RPMI8226 (cell line): ENCODE measurements around the gene MPP4.

Source experiments
- DNase-seq: peaks from one replicate; pipeline ENCODE4 v3.0.0-alpha.2; 2015

Gene MPP4, protein sequence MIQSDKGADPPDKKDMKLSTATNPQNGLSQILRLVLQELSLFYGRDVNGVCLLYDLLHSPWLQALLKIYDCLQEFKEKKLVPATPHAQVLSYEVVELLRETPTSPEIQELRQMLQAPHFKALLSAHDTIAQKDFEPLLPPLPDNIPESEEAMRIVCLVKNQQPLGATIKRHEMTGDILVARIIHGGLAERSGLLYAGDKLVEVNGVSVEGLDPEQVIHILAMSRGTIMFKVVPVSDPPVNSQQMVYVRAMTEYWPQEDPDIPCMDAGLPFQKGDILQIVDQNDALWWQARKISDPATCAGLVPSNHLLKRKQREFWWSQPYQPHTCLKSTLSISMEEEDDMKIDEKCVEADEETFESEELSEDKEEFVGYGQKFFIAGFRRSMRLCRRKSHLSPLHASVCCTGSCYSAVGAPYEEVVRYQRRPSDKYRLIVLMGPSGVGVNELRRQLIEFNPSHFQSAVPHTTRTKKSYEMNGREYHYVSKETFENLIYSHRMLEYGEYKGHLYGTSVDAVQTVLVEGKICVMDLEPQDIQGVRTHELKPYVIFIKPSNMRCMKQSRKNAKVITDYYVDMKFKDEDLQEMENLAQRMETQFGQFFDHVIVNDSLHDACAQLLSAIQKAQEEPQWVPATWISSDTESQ

DNA sequence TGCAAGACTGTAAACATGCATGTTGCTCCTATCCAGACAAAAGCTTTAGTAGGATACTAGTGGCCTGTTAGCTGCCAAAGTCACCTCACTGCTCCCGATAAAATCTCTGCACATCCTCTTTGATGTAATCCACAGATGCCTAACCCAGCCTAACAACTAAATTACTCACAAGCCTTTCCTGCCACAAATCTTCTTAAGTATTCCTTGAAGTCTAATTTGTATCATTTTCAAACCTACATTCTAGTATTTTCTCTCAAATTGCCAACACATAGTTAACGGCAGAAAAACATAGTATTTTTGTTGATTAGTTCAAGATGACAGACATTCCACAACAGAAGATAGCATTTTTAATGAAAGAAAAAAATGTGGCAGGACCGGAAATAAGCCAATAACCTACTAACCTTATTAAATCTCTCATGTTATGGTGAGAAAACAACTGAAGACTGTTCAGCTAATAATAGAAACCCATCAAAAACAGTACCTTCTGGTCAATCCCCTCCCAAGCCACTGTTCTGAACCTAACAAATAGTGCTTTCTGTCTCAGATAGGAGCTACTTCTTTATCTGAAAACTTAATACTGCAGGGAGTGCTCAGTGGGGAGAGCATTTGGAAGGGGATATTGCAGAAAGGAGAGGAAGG lies at the start of gene MPP4:
TSS of gene MPP4 (minus strand) at position 57 of the 639 bp plus-strand sequence. CDS start 4,690 bp downstream, outside the sequence.
- DNase-seq = no peak

DNA sequence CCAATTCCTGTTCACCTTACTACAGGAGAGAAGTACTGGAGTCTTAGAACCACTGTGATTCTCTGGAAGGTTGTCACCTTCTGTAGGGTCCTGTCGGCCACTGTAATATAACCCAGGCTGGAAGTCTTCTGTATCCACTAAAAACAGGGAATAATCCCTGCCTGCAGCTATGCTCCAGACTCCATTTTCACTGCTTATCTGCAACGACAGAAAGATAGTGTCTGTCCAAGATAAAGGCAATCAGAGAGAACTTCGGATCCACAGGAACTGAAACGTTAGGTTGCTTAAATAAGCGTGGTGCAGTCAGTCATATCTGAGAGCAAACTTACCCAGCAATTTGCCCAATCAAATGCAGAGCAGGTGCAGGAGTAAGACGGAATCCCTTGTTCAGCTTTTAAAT lies 48.1 kb upstream of the MPP4 start:
- no peak for DNase-seq

DNA sequence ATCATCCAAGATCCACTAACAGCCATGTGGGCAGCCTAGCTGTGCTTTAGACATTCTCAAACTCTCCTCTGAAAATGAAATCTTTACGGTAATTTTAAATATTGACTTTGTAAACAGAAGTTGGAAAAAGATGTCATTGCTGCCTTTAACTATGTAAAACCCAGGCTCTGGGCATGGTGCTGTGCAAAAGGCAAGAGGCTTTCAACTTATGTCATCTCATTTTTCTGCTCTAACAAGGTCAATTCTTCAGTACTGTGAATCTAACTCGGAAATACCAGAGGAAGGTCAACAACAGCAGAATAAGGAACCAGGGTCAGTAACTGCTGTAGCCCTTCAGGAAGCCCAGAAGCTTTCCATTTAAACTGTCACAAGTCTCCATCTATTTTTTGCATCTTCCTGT lies 37.0 kb upstream of the MPP4 start:
- DNase-seq = no peak

DNA sequence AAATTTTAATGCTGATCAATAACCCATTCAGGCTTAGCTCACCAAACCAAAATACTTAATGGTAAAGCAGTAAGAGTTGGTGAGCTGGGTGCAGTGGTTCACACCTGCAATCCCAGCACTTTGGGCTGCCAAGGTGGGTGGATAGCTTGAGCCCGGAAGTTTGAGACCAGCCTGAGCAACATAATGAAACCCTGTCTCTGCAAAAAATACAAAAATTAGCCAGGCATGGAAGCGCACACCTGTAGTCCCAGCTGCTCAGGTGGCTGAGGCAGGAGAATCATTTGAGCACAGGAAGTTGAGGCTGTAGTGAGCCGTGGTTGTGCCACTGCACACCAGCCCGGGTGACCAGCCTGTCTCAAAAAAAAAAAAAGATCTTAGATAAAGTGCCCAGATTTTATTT lies 35.7 kb upstream of the MPP4 start:
- peak; percentile 70 for DNase-seq

DNA sequence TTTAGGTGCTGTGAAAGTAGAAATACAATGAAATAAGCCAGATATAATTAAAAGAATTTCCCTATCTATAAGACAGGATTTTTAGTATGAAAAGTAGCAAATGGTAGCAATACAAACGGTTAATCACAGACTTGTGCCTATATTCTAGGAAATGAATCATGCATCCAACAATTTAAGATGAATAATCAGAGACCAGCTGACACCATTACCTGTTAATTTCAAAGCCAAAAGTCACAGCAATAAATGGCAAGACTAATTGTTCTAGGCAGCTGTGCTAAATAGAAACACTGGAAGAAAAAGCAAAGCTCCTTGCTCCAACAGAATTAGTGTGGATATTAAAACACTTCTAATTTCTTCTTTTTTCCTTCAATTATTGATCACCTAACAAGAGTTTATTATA lies 35.1 kb upstream of the MPP4 start:
- DNase-seq = no peak

DNA sequence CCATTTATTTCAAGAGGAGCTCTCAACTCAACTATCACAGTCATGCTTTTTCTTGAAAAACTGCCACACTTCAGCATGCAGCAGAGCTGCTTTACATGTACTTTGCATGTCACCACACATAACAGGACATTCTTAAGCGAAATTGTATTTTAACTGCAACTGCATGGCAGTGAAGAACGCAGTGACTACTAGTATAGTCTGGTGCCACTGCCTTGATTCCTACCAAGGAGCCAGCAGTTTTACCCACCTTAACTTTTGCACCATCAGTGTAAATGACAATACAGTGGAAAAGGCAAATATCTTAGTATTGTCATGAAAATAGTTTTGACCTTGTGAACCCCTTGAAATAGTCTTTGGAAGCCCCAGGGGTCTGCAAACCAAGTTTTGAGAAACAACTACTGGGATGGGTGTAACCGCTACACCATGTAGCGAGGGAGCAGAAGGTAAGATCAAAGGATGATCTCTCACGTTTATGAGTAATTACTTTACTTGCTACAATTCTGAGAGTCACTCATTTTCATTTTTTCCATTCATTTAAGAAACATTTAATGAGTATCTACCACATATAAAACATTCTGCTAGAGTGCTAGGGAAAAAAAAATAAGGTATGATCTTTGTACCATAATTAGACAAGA lies 32.3 kb upstream of the MPP4 start:
- DNase-seq = no peak

DNA sequence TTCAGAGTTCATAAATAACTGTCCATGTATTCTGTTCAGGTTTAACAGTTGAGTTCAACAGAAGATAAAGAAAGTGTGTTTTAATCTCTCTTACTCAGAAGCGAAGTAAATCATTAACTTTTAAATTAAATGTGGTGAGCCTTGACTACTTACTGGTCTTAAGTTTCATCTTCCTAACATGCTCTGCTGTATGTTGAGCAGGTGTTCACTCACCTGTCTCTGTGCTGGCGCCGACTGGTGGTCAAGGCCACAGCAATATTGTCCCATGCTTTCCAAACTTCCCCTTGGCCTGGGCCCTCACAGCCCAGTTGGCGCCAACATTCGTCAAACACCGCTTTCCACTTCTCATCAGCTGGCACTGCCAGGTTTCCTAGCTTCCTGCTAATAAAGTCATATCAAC lies 17.0 kb upstream of the MPP4 start:
- no peak for DNase-seq

DNA sequence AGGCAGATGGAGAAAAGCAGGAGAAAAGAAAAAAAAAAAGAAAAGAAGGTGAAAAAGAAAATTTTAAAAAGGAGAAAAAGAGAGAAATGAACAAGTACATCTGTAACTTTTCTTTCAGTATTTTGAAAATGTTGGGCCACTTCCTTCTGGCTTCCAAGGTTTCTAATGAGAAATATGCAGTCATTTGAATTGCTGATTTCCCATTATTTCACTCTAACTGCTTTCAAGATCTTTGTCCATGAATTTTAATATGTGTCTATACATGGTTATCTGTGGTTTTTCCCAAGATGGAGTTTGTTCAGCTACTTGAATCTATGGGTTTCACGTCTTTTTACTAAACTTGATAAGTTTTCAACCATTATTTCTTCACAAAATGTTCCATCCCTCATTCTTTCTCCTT lies 14.3 kb upstream of the MPP4 start:
- DNase-seq = no peak

DNA sequence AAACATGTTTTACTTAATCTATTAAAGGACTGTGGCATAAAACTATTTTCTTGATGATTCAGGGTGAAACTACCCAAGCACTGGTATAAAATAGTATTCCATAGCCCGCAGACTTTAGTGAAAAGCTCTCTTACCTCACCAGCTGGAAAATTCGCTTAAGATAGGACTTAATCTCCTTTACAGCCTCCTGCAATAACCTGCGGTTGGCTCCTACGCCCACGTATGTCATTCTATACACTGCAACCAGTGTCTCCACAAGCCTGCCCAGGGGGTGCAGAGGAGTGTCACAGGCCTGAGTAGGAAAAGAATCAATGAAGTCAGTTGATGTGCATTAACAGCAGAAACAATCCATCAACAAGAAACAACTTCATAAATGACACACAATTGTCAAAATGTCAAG lies 11.3 kb upstream of the MPP4 start:
- DNase-seq = no peak

DNA sequence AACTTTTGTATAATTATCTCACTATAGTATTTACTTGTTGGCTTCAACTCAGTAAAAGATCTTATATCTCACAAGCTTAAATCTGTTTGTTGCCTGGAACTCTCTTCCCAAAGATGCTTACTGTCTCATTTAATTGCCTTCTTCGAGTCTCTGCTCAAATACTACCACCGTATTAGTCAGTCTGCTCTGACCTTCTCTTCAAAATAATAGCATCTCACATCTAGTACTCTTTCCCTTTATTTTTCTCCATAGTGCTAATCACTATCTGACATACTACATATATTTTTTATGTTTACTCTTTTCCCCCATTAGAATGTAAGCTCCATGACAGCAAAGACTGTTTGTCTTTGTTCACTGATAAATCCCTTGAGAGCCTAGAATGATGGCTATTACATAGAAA lies 10.6 kb upstream of the MPP4 start:
- no peak for DNase-seq

DNA sequence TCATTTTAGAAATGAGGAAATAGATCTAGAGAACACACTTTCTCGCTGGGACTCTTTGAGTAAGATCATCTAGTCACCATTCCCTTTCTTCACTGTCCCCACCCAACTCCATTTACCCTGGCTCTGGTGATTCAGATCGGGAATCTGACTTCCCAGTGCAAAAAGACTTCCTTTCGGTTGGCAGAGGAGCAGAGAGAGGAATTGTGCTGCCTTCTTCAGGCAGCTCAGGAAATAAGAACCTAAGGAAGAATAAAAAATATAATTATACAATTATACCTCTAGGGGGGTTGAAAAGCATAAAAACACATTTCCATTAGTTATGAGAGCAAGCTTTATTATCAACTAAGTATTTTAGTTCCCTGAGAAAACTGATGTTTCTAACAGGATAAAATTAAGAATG lies 9.3 kb upstream of the MPP4 start:
- no peak for DNase-seq

DNA sequence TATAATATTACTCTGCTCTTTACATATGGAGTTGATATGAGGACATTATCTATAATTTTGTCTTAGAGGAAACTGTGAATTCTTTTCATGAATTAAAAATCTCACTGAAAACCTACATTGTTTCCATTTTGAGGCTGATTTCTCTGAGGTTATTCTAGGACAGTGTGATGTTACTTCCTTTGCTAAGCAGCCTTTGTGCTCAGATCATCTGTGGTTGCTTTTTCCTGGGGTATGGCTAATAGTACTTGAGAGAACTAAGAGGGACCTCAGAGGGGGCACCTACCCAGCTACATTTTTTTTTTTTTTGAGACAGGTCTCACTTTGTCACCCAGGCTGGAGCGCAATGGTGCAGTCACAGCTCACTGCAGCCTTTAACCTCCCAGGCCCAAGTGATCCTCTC lies 8.7 kb upstream of the MPP4 start:
- no peak for DNase-seq

DNA sequence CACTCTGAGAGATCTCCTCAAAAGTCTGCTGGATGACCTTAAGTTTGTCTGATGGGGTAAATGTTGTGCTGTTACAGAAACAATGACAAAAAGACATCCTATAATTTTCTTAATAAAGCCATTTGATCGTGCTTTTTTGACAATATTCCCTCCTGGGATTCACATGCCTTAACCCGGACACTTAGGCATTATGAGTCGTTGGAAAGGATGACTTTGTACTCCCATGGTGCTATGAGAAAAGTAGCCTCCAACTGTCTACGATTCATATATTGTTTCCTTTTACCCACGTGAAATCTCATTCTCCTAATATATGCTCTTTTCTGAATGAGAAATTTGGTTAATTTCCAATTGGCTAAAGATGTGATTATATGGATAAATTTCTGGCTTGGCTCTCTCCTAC lies 6.1 kb upstream of the MPP4 start:
- no peak for DNase-seq

DNA sequence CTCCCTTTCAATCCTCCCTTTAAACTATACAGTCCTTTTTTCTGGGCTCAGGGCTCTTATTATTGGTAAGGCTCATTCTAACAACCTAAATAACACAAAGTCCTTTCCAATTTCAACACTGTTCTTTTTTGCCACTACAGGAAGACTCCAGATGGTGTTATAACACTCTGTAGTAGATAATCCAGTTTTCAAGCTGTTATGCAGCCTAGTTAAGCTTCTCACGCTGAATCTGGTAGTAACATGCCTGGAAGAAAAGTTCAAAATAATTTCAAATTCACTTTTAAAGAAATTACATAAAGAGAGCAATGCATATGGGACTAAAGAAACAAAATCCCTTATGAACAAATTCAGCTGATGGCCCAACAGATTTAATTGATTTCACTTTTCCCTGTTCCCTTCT lies 3.2 kb upstream of the MPP4 start:
- no peak for DNase-seq

DNA sequence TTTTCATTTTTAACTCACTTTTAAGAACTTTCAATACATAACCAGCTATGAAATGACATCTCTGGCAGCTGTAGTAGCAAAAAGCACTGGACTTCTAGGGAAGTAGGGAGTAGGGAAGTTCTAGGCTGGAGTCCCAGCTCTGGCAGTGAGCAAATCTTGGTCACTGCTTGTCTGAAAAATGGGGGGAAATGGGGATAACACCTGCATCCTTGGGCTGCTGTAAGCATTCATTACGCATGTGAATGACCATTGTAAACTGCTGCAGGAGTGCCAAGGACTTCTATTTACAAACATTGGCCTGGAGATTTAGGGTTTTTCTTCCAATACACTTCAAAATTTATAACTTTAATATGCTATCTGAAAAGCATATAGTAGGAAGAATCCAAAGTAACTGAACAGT lies 972 bp upstream of the MPP4 start:
- DNase-seq = no peak

DNA sequence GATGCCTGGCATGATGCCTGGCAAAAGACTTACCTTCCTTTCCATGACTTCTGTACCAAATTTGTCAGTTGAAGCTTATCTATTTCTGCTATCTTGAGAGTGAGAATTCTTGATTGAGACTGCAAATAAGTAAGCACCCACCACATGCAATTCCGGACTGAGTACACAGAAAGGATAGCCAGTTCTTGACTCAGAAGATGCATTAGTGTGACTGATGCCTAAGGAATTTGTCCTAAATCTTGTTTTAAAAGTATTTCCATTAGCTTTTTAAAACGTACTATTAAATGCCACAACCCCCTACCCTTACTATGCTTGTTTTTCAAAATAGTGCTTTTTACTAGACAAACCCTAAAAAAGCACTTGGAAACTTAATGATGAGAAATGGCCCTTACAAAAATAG lies 545 bp downstream of the MPP4 start:
- no peak for DNase-seq

DNA sequence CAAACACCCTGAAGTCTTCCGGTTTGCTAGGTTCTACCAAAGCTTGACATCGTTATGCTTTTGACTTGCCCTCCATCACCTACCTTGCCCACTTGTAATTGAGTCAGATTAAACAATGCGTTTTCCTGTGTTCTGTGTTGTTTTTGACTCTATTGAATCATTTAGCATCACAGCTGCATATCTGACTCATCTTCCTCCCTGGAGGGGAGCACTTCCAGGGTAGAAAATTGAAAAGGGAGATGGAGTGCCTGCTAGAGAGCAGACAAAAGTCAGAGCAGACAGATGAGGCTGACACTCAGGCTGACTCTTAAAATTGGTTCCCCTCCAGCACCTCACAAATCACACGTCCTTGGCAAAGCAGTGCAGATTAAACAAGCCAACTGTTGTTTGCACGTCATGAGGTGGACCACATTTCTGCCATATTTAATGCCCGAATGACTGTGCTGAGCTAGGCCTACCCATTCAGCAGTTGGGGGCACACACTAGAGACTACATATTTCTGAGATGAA lies 2.2 kb downstream of the MPP4 start:
- no peak for DNase-seq

DNA sequence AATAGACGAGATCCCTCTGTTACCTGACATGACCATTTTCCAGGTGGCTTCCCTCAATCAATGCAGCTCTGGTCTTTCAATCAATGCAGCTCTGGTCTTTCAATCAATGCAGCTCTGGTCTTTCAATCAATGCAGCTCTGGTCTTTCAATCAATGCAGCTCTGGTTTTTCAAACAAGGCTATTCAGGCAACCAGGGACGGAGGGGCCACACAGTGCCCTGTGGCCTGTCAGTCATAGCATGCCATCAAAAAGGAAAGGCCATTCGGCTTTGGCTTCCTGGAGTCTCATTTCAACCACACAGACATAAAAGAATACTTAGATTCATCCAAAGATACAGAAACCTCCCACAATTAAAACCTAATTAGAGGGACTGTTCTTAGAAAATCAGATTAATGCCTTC lies 13.3 kb downstream of the MPP4 start:
- no peak for DNase-seq

DNA sequence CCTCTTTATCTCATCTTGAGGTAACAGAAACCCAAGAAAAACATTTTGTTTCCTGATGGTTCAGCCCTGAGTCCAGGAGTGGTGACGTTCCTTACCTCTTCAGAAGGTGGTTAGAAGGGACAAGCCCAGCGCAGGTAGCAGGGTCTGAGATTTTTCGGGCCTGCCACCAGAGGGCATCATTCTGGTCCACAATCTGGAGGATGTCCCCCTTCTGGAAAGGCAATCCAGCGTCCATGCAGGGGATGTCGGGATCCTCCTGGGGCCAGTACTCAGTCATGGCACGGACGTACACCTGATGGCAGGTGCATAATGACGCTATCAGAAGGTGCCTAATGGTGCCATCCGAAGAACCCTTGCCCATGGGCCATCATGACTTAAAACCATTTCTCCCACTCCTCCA lies 17.7 kb downstream of the MPP4 start:
- DNase-seq = peak; percentile 30

DNA sequence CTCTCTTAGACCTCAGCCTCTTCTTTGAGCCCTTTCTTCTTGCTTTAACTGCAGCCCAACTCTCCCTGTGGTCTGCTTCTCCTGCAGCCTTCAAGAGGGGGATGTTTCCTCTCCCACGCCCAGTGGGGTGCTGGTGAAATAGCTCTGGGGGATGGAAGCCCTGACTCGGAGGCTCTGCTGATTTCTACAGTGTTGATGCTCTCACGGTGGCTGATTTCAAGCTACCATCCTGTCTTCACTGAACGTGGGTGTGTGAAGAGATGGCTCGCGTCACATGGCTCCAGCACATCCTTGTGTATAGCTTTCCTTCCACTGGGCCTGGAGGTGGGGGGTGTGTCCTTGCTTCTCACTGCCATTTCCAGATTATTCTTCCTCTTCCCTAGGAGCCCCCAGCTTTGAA lies 20.0 kb downstream of the MPP4 start:
- no peak for DNase-seq

DNA sequence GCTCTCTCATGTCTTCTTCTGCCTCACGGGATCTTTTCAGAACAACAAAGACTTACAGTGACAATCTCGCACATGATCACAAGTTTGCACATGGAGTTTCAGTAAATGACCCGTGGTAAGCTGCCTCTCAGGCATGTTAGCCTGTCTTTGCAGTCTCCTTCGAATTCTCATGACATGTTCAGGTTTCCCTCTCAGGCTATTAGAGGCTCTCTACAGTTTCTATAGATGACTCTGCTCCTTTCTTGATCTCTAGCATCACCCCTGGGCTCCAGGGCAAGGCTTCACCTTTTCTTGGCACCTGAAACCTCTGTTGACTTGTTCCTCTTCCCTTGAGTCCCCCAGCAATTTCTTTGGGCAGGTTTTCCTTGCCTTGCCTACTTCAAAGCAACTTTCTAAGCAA lies 23.0 kb downstream of the MPP4 start:
- DNase-seq = no peak

DNA sequence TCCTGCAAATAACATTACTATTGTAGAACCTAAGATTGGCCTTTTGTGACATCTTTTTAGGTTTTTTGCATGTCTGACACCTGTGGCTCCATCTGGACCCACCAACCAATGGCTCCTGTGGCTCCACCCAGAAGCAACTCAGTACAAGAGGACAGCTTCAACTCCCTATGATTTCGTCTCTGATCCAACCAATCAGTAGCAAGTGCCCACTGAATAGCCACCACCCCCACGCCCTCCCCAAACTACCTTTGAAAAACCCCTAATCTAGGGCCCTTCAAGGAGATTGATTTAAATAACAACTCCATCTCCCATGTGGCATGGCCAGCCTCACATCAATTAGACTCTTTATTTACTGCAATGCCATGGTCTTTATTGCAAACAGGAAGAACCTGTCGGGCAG lies 23.6 kb downstream of the MPP4 start:
- DNase-seq = no peak

DNA sequence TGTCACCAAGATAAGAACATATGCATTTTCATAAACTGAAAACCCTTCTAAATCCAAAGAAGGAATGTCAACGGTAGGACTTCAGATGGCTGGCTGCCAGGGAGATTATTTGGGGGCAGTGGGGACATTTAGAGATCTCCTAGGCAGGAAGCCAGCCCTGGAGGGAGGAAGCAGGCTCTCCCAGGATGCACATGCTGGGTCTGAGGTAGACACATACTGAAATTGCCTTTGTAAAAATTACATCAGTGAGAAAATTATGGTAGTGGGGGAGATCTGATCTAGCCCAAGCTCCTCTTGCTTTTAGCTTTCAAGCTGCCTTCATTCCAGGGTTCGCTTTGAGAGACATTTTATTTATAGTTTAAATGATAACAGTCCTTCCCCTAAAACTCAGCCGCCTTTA lies 24.1 kb downstream of the MPP4 start:
- DNase-seq = no peak

DNA sequence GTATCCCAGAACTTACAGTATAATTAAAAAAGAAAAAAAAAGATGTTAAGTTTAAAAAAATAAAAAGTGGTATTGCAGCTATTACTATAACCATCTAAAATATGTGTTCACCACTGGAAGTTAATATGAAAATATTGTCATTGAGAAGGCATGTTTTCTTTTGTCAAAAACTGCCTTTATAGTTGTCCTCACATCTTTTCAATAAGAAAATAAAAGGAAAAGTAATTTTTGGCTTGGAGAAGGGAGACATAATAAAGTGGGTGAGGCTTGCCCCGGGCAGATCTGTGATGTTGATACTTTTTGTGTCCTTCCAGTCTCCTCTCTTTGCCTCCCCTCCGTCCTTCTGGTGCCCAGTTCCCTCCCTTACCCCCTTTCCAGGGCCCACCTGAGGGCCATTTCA lies 24.9 kb downstream of the MPP4 start:
- no peak for DNase-seq
